ENCODE results near the gene JADE2.

The JADE2 gene

DNA sequence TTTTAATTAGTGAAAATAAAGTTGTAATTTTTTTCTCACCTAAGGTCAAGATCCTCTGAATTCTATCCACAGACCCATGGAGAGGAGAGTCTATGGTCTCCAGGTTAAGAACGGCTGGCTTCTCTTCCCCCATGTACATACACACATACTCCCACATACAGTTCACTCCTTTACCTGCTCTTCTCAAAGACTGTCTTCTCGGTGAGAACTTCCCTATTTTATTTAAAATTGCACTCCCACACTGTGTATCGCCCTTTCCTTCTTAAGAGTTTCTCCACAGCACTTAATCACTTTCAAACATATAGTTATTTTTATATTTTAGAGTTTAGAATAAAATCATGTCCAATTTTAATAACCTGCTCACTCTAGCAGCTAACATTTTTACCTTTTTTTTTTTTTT lies 3.6 kb upstream of the JADE2 start:
- peak; percentile 81 for DNase-seq (ENCODE audit: low read depth)
- no peak overlapping the region for H3K4me3 ChIP-seq (ENCODE audit: low read depth, low read length)
- TF ChIP-seq MYC (IDR thresholded peaks at IDR 0.05; ENCODE audit: low read depth, low read length) (no peak), POLR2A (IDR thresholded peaks at IDR 0.05; ENCODE audit: extremely low read depth, insufficient read length) (no peak)
- TF ChIP-seq, protein P1, sequence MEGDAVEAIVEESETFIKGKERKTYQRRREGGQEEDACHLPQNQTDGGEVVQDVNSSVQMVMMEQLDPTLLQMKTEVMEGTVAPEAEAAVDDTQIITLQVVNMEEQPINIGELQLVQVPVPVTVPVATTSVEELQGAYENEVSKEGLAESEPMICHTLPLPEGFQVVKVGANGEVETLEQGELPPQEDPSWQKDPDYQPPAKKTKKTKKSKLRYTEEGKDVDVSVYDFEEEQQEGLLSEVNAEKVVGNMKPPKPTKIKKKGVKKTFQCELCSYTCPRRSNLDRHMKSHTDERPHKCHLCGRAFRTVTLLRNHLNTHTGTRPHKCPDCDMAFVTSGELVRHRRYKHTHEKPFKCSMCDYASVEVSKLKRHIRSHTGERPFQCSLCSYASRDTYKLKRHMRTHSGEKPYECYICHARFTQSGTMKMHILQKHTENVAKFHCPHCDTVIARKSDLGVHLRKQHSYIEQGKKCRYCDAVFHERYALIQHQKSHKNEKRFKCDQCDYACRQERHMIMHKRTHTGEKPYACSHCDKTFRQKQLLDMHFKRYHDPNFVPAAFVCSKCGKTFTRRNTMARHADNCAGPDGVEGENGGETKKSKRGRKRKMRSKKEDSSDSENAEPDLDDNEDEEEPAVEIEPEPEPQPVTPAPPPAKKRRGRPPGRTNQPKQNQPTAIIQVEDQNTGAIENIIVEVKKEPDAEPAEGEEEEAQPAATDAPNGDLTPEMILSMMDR (IDR thresholded peaks at IDR 0.05; ENCODE audit: low read depth, low read length) = no peak
- TF ChIP-seq, protein P2, sequence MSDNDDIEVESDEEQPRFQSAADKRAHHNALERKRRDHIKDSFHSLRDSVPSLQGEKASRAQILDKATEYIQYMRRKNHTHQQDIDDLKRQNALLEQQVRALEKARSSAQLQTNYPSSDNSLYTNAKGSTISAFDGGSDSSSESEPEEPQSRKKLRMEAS (IDR thresholded peaks at IDR 0.05; ENCODE audit: low read depth, low read length) = no peak

DNA sequence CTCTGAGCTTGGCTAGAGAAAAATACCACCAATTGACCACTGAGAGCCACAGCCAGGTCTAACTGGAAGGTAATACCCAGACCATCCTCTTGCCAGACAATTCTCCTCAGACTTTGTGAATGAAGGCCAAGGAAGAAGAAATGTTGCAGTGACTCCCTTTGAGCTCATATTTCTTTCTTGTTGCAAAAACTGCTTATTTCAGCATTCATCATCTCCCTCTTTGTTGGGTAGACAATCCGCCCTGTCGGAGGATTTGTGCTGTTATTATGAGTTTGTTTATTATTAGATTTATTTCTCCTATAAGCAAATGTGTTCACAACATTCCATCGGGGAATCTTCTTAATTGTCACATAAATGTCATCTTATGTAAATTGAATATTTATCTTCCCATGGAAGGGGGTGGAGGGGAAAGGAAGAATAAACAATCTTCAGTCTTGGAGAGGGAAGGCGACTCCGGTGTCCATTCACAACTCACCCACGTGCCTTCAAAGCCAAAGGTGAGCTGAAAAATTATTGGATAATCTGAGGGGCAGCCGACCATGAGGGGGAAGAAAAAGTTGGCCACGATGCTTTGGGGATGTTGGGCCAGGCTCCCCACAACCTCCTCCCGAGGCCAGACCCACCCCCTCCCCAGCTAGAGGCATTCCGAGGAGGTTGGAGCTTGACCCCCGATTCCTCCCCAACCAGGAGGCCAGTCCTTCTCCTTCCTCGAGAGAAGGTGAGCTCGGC lies 1.8 kb upstream of the JADE2 start:
- DNase-seq (ENCODE audit: low read depth) = no peak
- H3K4me3 ChIP-seq (ENCODE audit: low read depth, low read length) = peak overlapping the region; percentile 75
- TF ChIP-seq POLR2A (IDR thresholded peaks at IDR 0.05; ENCODE audit: extremely low read depth, insufficient read length) = no peak
- TF ChIP-seq, protein P2 (IDR thresholded peaks at IDR 0.05; ENCODE audit: low read depth, low read length) = 0 out of 2 replicates have a peak, but pooled peaks have one; percentile 35
- peak; percentile 33; the same call in 1 of the 2 replicates for TF ChIP-seq MYC (IDR thresholded peaks at IDR 0.05; ENCODE audit: low read depth, low read length)
- TF ChIP-seq, protein P1 (IDR thresholded peaks at IDR 0.05; ENCODE audit: low read depth, low read length) = no peak

DNA sequence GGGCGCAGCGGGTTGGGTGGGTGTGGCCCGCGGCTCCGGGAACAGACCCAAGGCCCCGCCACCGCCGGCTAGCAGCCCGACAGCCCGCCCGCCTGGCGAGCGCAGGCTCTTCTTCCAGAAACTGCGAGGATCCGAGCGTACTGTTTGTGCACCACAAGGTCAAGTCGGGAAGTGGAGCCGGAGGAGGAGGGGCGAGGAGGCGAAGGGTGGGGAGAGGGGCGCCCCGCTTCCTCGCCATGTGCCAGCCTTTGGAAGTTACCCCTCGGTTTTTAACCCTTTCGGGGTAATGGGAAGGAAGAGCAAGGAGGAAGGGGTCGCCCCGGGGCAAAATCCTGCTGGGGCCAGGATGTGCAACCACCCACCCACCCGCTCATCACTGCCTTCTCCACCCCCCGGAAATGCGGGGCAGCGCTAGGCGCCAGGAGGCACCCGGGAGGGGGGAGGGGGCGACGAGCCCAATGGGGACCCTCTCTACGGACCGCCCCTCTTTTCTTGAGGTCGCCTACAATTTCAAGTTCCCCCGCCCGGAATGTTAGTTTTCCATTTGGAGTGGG lies 1.1 kb upstream of the JADE2 start:
- DNase-seq (ENCODE audit: low read depth) = peak; percentile 92
- peak overlapping the region; percentile 75 for H3K4me3 ChIP-seq (ENCODE audit: low read depth, low read length)
- TF ChIP-seq POLR2A (IDR thresholded peaks at IDR 0.05; ENCODE audit: extremely low read depth, insufficient read length) (peak; percentile 50), MYC (IDR thresholded peaks at IDR 0.05; ENCODE audit: low read depth, low read length) (peak; percentile 75)
- TF ChIP-seq, protein P2 (IDR thresholded peaks at IDR 0.05; ENCODE audit: low read depth, low read length) = peak; percentile 76
- TF ChIP-seq, protein P1 (IDR thresholded peaks at IDR 0.05; ENCODE audit: low read depth, low read length) = no peak

DNA sequence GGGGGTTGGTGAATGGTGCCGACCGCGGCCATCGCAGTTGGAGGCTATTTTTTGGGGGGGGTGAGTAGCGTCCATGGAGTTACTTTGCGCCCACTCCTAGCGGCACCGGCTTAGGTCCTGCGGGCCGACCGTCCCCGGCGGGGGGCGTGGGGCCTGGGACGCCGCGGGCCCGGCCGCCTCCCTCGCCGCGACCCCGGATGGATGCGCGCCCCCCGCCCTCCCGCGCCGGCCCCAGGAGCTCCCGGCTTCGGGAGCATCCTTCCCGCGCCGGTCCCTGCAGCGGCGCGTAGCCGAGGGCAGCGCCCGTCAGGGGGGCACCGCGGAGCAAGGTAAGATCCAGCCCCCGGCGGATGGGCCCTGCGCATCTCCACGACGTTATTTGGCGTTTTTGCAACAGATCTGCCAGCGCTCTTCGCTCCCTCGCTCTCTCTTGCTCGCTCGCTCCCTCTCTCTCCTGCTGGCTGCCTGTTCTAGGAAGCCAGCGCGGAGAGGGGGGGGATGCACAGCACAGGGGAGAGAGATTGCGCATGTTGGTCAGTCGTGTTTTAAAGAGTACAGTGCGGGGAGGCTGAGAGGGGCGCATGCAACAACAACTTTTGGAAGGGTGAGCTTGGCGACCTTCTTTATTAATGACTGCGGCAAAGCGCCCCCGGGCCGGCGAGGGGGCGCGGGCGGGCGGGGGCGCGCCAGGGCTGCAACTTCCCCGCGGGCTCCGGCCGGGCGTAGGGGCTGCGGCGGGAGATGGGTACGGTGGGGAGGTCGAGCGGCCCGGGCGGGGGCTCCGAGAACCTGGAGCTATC lies 413 bp downstream of the JADE2 start:
- H3K4me3 ChIP-seq (ENCODE audit: low read depth, low read length) = peak overlapping the region; percentile 75
- peak; percentile 91 for DNase-seq (ENCODE audit: low read depth)
- no peak for TF ChIP-seq POLR2A (IDR thresholded peaks at IDR 0.05; ENCODE audit: extremely low read depth, insufficient read length)
- TF ChIP-seq MYC (IDR thresholded peaks at IDR 0.05; ENCODE audit: low read depth, low read length) = no peak; the same call in 1 of the 2 replicates
- TF ChIP-seq, protein P2 (IDR thresholded peaks at IDR 0.05; ENCODE audit: low read depth, low read length) = no peak

DNA sequence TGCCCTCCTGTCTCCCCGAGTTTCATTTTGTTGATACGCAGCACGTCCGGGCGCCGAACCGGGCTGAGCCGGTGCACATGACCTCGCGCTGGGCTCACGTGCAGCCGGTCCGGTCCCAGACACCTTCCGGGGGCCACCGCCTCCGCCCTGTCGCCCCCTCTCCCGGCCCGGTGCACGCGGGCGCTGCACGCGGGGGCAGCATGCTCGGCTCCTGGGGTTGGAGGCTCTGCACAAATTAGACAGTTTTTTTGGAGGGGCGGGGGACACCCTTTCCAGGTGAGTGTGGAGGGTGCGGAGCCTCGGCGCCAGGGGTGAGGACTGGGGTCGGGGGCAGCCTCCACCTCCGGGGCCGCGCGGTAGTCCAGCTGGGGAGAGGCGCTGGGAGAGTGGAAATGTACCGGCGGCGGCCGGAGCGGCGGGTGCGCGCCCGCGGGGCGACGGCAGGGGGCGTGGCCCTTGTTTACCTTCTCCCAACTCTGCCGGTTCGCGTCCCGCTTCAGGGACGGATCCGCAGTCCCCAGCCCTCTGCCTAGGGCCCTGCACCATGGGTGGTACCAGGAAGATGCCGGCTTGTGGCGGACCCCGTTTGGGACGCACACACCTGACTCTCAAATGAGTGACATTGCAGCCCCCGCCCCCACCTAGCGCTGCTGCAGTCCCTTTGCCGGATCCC lies 1.1 kb downstream of the JADE2 start:
- H3K4me3 ChIP-seq (ENCODE audit: low read depth, low read length) = peak overlapping the region; percentile 75
- peak; percentile 81 for DNase-seq (ENCODE audit: low read depth)
- TF ChIP-seq, protein P2 (IDR thresholded peaks at IDR 0.05; ENCODE audit: low read depth, low read length) = peak; percentile 71
- peak; percentile 85 for TF ChIP-seq MYC (IDR thresholded peaks at IDR 0.05; ENCODE audit: low read depth, low read length)
- peak; percentile 63 for TF ChIP-seq POLR2A (IDR thresholded peaks at IDR 0.05; ENCODE audit: extremely low read depth, insufficient read length)
- TF ChIP-seq, protein P1 (IDR thresholded peaks at IDR 0.05; ENCODE audit: low read depth, low read length) = peak; percentile 10

All from NB4 (cell line).